Natural killer cell (primary cell): ENCODE measurements around the gene FNDC3B. TPM values are rescaled to one million over a fixed set of nuclear protein-coding genes. Genes with fewer than 3 reads are reported as not detected.

Experiments
- ATAC-seq, 3 donors: fragments of 150-1000 bp in 2 of 3; fragments of 200-7000 bp in 1 of 3; cut with Tn5 transposase; 1 replicate in 1 of 3; 2 replicates in 2 of 3; pipeline ENCODE4 v1.10.0; 2021; ENCODE audit warnings: mild to moderate bottlenecking in 2 of 3, moderate library complexity in 2 of 3
- DNase-seq, 2 donors: peaks; one replicate each; pipeline versions ENCODE4 v3.0.0 to v3.0.0-alpha.2; 2013 to 2021; ENCODE audit warnings: mixed read lengths in 1 of 2
- H3K27ac ChIP-seq: one replicate; pipeline ENCODE4 v1.5.1; 2013; ENCODE audit warnings: mild to moderate bottlenecking, low read length
- H3K27me3 ChIP-seq: one replicate; pipeline ENCODE4 v1.6.1; 2013; ENCODE audit warnings: low read length; ENCODE audit not compliant: control insufficient read depth, insufficient read depth
- H3K36me3 ChIP-seq: one replicate; pipeline ENCODE4 v1.6.1; 2013; ENCODE audit warnings: low read length; ENCODE audit not compliant: control insufficient read depth, insufficient read depth
- H3K4me1 ChIP-seq: one replicate; pipeline ENCODE4 v1.6.1; 2013; ENCODE audit warnings: low read length; ENCODE audit not compliant: control insufficient read depth, insufficient read depth
- H3K4me3 ChIP-seq: one replicate; pipeline ENCODE4 v1.5.1; 2013; ENCODE audit warnings: low read length
- H3K9me3 ChIP-seq: one replicate; pipeline ENCODE4 v1.6.1; 2013; ENCODE audit warnings: low read length; ENCODE audit not compliant: control insufficient read depth, insufficient read depth
- H3K27ac Mint-ChIP-seq, 2 donors: one replicate each; pipeline ENCODE4 v1.8.0; 2022; ENCODE audit warnings: mild to moderate bottlenecking in 2 of 2, mixed read lengths in 2 of 2, moderate library complexity in 1 of 2
- H3K27me3 Mint-ChIP-seq, 2 donors: one replicate each; pipeline ENCODE4 v1.8.0; 2022; ENCODE audit warnings: low read depth in 2 of 2, mixed read lengths in 2 of 2
- H3K36me3 Mint-ChIP-seq: one replicate; pipeline ENCODE4 v1.8.0; 2022; ENCODE audit warnings: mixed read lengths
- H3K4me1 Mint-ChIP-seq, 2 donors: one replicate each; pipeline ENCODE4 v1.8.0; 2022; ENCODE audit warnings: mixed read lengths in 2 of 2
- H3K4me3 Mint-ChIP-seq: one replicate; pipeline ENCODE4 v1.8.0; 2022; ENCODE audit warnings: mild to moderate bottlenecking, moderate library complexity, mixed read lengths
- H3K9me3 Mint-ChIP-seq, 2 donors: one replicate each; pipeline ENCODE4 v1.8.0; 2022; ENCODE audit warnings: mixed read lengths in 2 of 2
- CTCF ChIP-seq: fragments of 200-600 bp; IDR thresholded peaks from one replicate; pipeline ENCODE4 v1.8.0; 2022; ENCODE audit warnings: antibody characterized with exemption
- WGBS: methylation state at CpG from one replicate; pipeline ENCODE4 v1.1.7; 2013; ENCODE audit warnings: missing lambda C conversion rate; ENCODE audit not compliant: insufficient coverage; 5-methylcytosine and 5-hydroxymethylcytosine counted together
- intact Hi-C: fragments of 100-400 bp; cut with micrococcal nuclease; formaldehyde crosslinking; loops from one replicate; pipeline ENCODE4 v1.14.2; 2022
- total RNA-seq, 4 donors: library from RNA; stranded (reverse); fragments of 120-200 nt in 1 of 4; gene quantifications; one replicate each; pipeline versions ENCODE4 v1.2.3 to v1.2.4, GENCODE V29; 2013 to 2022

The FNDC3B gene
- total RNA-seq, 3 donors from 2014 or later (not counting 1 experiment from before 2014, with no cell fraction given) = 154 to 214 (median 206) TPM

GRCh38 chr3:172235698-172236097 lies 196.3 kb downstream of the FNDC3B start:
- ATAC-seq (no peak), DNase-seq (no peak)
- intact Hi-C loops = no loop called here
- Histone ChIP-seq H3K27me3 (no peaks in the 10 kb centered on the region), H3K36me3 (no peaks in the 10 kb centered on the region), H3K4me3 (no peak overlapping the region), H3K27ac (no peak overlapping the region), H3K4me1 (peaks cover 7% of the 10 kb centered on the region), H3K9me3 (no peaks in the 10 kb centered on the region)
- no peak for TF ChIP-seq CTCF
- Mint-ChIP-seq H3K4me3 (no peak overlapping the region), H3K4me1 (peaks cover 48 to 60% of the 10 kb centered on the region in 2 donors), H3K27me3 (no peaks in the 10 kb centered on the region), H3K36me3 (peaks cover 1% of the 10 kb centered on the region), H3K9me3 (no peaks in the 10 kb centered on the region), H3K27ac (peak overlapping the region; percentile 63 to 66)

GRCh38 chr3:172236771-172237742 lies 197.7 kb downstream of the FNDC3B start:
- Histone ChIP-seq H3K27ac (no peak overlapping the region), H3K4me3 (no peak overlapping the region), H3K36me3 (no peaks in the 10 kb centered on the region), H3K27me3 (no peaks in the 10 kb centered on the region), H3K4me1 (peaks cover 7% of the 10 kb centered on the region), H3K9me3 (no peaks in the 10 kb centered on the region)
- H3K4me3 Mint-ChIP-seq = no peak overlapping the region
- 94% methylated on average over 4 of the region's 5 CpGs for WGBS
- peaks cover 0 to 2% of the 10 kb centered on the region in 2 donors for H3K9me3 Mint-ChIP-seq
- DNase-seq = no peak
- no peaks in the 10 kb centered on the region for H3K27me3 Mint-ChIP-seq
- H3K4me1 Mint-ChIP-seq = peaks cover 59 to 63% of the 10 kb centered on the region in 2 donors
- intact Hi-C loops = no loop called here
- ATAC-seq = no peak
- peaks cover 11% of the 10 kb centered on the region for H3K36me3 Mint-ChIP-seq
- H3K27ac Mint-ChIP-seq = peak overlapping the region; percentile 63 to 66
- no peak for TF ChIP-seq CTCF

GRCh38 chr3:172238188-172238587 lies 198.8 kb downstream of the FNDC3B start:
- H3K27me3 Mint-ChIP-seq = no peaks in the 10 kb centered on the region
- Histone ChIP-seq H3K27ac (no peak overlapping the region), H3K36me3 (no peaks in the 10 kb centered on the region), H3K9me3 (peaks cover 7% of the 10 kb centered on the region), H3K4me1 (peaks cover 7% of the 10 kb centered on the region), H3K4me3 (no peak overlapping the region), H3K27me3 (no peaks in the 10 kb centered on the region)
- H3K4me3 Mint-ChIP-seq = no peak overlapping the region
- WGBS = 96% methylated on average over 3 of the region's 4 CpGs
- peaks cover 2% of the 10 kb centered on the region in 2 donors for H3K9me3 Mint-ChIP-seq
- H3K36me3 Mint-ChIP-seq = peaks cover 17% of the 10 kb centered on the region
- intact Hi-C loops = no loop called here
- ATAC-seq (no peak), DNase-seq (no peak)
- TF ChIP-seq CTCF = no peak
- H3K4me1 Mint-ChIP-seq = peaks cover 59 to 61% of the 10 kb centered on the region in 2 donors
- peak overlapping the region; percentile 63 to 88 for H3K27ac Mint-ChIP-seq
